ENCODE measurements around the gene TP73.

Gene TP73

GRCh38 chr1:3676581-3677470, 24.5 kb downstream of the TP73 start:
- peaks cover 4% of the 10 kb centered on the region for H3K9me3 Mint-ChIP-seq
- peaks cover 35% of the 10 kb centered on the region for H3K4me1 Mint-ChIP-seq
- H3K4me3 Mint-ChIP-seq, result no peak overlapping the region
- peaks cover 15% of the 10 kb centered on the region for H3K27me3 Mint-ChIP-seq
- H3K36me3 Mint-ChIP-seq (ENCODE audit: insufficient read depth), result peaks cover 5% of the 10 kb centered on the region
- ATAC-seq (replicated peaks; ENCODE audit: extremely low read depth, poor library complexity, severe bottlenecking), result peak; percentile 32
- no peak for DNase-seq (ENCODE audit: low spot score in 2 of 2)
- H3K27ac Mint-ChIP-seq (ENCODE audit: low read depth), result peak overlapping the region; percentile 83

- Mint-ChIP-seq H3K36me3 (ENCODE audit: insufficient read depth) (peaks cover 5% of the 10 kb centered on the region), H3K9me3 (peaks cover 4% of the 10 kb centered on the region), H3K4me3 (no peak overlapping the region), H3K27me3 (peaks cover 11% of the 10 kb centered on the region), H3K4me1 (peaks cover 33% of the 10 kb centered on the region), H3K27ac (ENCODE audit: low read depth) (peak overlapping the region; percentile 83)
- no peak for DNase-seq (ENCODE audit: low spot score in 2 of 2)
- no peak for ATAC-seq (replicated peaks; ENCODE audit: extremely low read depth, poor library complexity, severe bottlenecking)
These were observed 25.2 kb downstream of the TP73 start for GRCh38 chr1:3677484-3677883.

DNA sequence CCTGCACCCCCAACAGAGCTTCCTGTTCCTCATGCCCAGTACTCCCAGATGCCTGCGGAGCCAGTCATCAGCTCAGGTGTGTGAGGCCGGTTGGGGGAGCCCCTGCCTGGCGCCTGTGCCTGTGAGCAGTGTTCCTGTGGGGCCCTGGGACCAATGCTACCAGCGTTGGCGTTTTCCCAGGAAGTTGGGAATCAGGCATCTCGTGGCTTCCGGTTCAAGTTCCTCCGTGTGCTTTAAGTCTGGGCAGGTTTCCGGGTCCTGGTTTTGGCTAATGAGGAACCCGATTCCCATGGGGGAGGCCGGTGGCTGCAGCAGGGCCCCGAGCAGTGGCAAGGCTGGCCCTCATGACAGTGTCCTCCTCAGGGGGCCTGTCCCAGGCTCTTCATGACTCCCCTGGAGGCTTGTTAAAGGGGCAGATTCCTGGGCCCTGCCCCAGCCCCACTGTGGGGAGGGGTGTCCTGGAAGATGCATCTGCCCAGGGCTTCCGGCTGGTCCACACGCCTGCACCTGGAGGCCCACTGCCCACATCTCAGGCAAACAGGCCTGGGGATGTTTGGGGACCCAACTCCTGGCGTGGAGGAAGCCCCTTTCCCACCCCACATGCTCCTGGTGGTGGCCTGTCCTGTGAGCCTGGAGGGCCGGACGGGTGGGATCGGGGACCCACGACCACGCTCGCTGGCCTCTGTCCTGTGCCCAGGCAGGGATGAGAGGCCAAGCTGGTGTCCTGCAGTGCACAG, 26.2 kb downstream of the TP73 start:
- H3K9me3 Mint-ChIP-seq, result peaks cover 4% of the 10 kb centered on the region

GRCh38 chr1:3679098-3679555, 26.8 kb downstream of the TP73 start:
- Mint-ChIP-seq H3K4me3 (no peak overlapping the region), H3K36me3 (ENCODE audit: insufficient read depth) (peaks cover 3% of the 10 kb centered on the region), H3K27ac (ENCODE audit: low read depth) (no peak overlapping the region), H3K27me3 (peaks cover 11% of the 10 kb centered on the region), H3K4me1 (peaks cover 19% of the 10 kb centered on the region), H3K9me3 (peaks cover 4% of the 10 kb centered on the region)
- ATAC-seq (replicated peaks; ENCODE audit: extremely low read depth, poor library complexity, severe bottlenecking) (no peak), DNase-seq (ENCODE audit: low spot score in 2 of 2) (no peak)

More for the DNA sequence above, 26.2 kb downstream of the TP73 start:
- Mint-ChIP-seq H3K27ac (ENCODE audit: low read depth) (no peak overlapping the region), H3K27me3 (peaks cover 11% of the 10 kb centered on the region), H3K36me3 (ENCODE audit: insufficient read depth) (peaks cover 3% of the 10 kb centered on the region), H3K4me3 (no peak overlapping the region), H3K4me1 (peaks cover 22% of the 10 kb centered on the region)
- no peak for ATAC-seq (replicated peaks; ENCODE audit: extremely low read depth, poor library complexity, severe bottlenecking)
- DNase-seq (ENCODE audit: low spot score in 2 of 2), result no peak

GRCh38 chr1:3679799-3680453, 27.6 kb downstream of the TP73 start:
- Mint-ChIP-seq H3K4me1 (peaks cover 19% of the 10 kb centered on the region), H3K27me3 (peaks cover 11% of the 10 kb centered on the region), H3K9me3 (peaks cover 4% of the 10 kb centered on the region), H3K27ac (ENCODE audit: low read depth) (peak overlapping the region; percentile 30), H3K36me3 (ENCODE audit: insufficient read depth) (peaks cover 3% of the 10 kb centered on the region), H3K4me3 (no peak overlapping the region)
- no peak for DNase-seq (ENCODE audit: low spot score in 2 of 2)
- ATAC-seq (replicated peaks; ENCODE audit: extremely low read depth, poor library complexity, severe bottlenecking), result no peak

GRCh38 chr1:3680488-3681230, 28.3 kb downstream of the TP73 start:
- no peak for ATAC-seq (replicated peaks; ENCODE audit: extremely low read depth, poor library complexity, severe bottlenecking)
- Mint-ChIP-seq H3K4me3 (no peak overlapping the region), H3K27me3 (peaks cover 11% of the 10 kb centered on the region)

GRCh38 chr1:3681231-3681897, 29.0 kb downstream of the TP73 start:
- peaks cover 11% of the 10 kb centered on the region for H3K27me3 Mint-ChIP-seq
- H3K4me1 Mint-ChIP-seq, result peaks cover 19% of the 10 kb centered on the region
- ATAC-seq (replicated peaks; ENCODE audit: extremely low read depth, poor library complexity, severe bottlenecking), result no peak

More at GRCh38 chr1:3680488-3681230, 28.3 kb downstream of the TP73 start:
- Mint-ChIP-seq H3K4me1 (peaks cover 19% of the 10 kb centered on the region), H3K27ac (ENCODE audit: low read depth) (no peak overlapping the region), H3K36me3 (ENCODE audit: insufficient read depth) (peaks cover 3% of the 10 kb centered on the region), H3K9me3 (peaks cover 4% of the 10 kb centered on the region)
- no peak for DNase-seq (ENCODE audit: low spot score in 2 of 2)

DNA sequence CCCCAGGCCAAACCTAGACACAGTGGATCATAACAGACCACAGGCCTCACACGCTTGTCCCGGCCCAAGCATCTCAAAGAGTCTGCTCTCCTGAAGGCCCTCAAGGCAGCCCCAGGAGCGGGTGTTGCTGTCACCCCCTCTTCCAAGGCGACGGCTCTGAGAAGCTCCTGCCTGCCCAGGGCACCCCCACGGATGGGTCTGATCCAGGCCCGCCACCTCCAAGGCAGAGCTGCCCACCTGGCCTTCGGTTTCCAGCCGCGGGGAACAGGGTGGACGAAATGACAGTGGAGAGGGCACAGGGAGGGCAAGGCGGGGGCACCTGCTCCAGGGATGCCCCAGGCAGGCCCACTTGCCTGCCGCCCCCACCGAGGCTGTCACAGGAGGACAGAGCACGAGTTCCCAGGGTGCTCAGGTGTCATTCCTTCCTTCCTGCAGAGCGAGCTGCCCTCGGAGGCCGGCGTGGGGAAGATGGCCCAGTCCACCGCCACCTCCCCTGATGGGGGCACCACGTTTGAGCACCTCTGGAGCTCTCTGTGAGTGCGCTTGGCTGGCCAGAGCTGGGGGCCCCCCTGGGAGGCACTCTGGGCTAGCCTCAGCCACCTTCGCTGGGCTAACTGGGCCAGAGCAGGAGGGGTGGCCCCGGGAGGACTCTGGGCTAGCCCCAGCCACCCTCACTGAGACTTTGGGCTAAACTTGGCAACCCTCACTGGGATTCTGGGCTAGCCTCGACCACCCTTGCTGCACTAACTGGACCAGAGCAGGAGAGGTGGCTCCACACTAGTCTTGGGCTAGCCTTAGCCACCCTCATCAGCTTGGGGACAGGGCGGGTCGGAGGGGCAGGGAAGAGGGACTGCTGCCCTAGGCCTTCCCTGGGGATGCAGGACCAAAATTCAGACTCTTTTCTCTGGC, 29.8 kb downstream of the TP73 start:
- no peak for ATAC-seq (replicated peaks; ENCODE audit: extremely low read depth, poor library complexity, severe bottlenecking)
- no peak overlapping the region for H3K27ac Mint-ChIP-seq (ENCODE audit: low read depth)
- H3K27me3 Mint-ChIP-seq, result peaks cover 11% of the 10 kb centered on the region
- peaks cover 2% of the 10 kb centered on the region for H3K36me3 Mint-ChIP-seq (ENCODE audit: insufficient read depth)
- H3K9me3 Mint-ChIP-seq, result peaks cover 4% of the 10 kb centered on the region
- peaks cover 19% of the 10 kb centered on the region for H3K4me1 Mint-ChIP-seq
- DNase-seq (ENCODE audit: low spot score in 2 of 2), result no peak
- H3K4me3 Mint-ChIP-seq, result no peak overlapping the region

More at GRCh38 chr1:3681231-3681897, 29.0 kb downstream of the TP73 start:
- DNase-seq (ENCODE audit: low spot score in 2 of 2), result no peak
- H3K9me3 Mint-ChIP-seq, result peaks cover 4% of the 10 kb centered on the region
- no peak overlapping the region for H3K27ac Mint-ChIP-seq (ENCODE audit: low read depth)
- H3K36me3 Mint-ChIP-seq (ENCODE audit: insufficient read depth), result peaks cover 2% of the 10 kb centered on the region
- no peak overlapping the region for H3K4me3 Mint-ChIP-seq

GRCh38 chr1:3683197-3683596, 30.9 kb downstream of the TP73 start:
- Mint-ChIP-seq H3K9me3 (peaks cover 4% of the 10 kb centered on the region), H3K36me3 (ENCODE audit: insufficient read depth) (peaks cover 1% of the 10 kb centered on the region), H3K4me3 (no peak overlapping the region), H3K27me3 (peaks cover 11% of the 10 kb centered on the region), H3K4me1 (peaks cover 12% of the 10 kb centered on the region), H3K27ac (ENCODE audit: low read depth) (no peak overlapping the region)
- DNase-seq (ENCODE audit: low spot score in 2 of 2) (no peak), ATAC-seq (replicated peaks; ENCODE audit: extremely low read depth, poor library complexity, severe bottlenecking) (no peak)

- peaks cover 11% of the 10 kb centered on the region for H3K27me3 Mint-ChIP-seq
- ATAC-seq (replicated peaks; ENCODE audit: extremely low read depth, poor library complexity, severe bottlenecking), result no peak
These were observed 31.7 kb downstream of the TP73 start for GRCh38 chr1:3683992-3684391.

GRCh38 chr1:3685222-3685621, 32.9 kb downstream of the TP73 start:
- H3K36me3 Mint-ChIP-seq (ENCODE audit: insufficient read depth), result no peaks in the 10 kb centered on the region
- H3K9me3 Mint-ChIP-seq, result no peaks in the 10 kb centered on the region
- no peak overlapping the region for H3K4me3 Mint-ChIP-seq
- H3K4me1 Mint-ChIP-seq, result no peaks in the 10 kb centered on the region
- ATAC-seq (replicated peaks; ENCODE audit: extremely low read depth, poor library complexity, severe bottlenecking), result no peak
- H3K27ac Mint-ChIP-seq (ENCODE audit: low read depth), result no peak overlapping the region
- H3K27me3 Mint-ChIP-seq, result peaks cover 11% of the 10 kb centered on the region
- DNase-seq (ENCODE audit: low spot score in 2 of 2), result no peak

More at GRCh38 chr1:3683992-3684391, 31.7 kb downstream of the TP73 start:
- H3K27ac Mint-ChIP-seq (ENCODE audit: low read depth), result no peak overlapping the region
- H3K9me3 Mint-ChIP-seq, result peaks cover 4% of the 10 kb centered on the region
- H3K4me1 Mint-ChIP-seq, result peaks cover 11% of the 10 kb centered on the region
- H3K36me3 Mint-ChIP-seq (ENCODE audit: insufficient read depth), result no peaks in the 10 kb centered on the region
- H3K4me3 Mint-ChIP-seq, result no peak overlapping the region
- no peak for DNase-seq (ENCODE audit: low spot score in 2 of 2)

Measured in central memory CD8-positive, alpha-beta T cell (primary cell).